Urinary bladder (tissue), 4 donors: ENCODE results near the gene STK4. TPM values are rescaled to one million over a fixed set of nuclear protein-coding genes. Genes with fewer than 3 reads are reported as not detected.
"Not testable (repeated sequence)": the region's sequence is repeated elsewhere in the genome, so short reads cannot be mapped to it uniquely, and the experiment has no call there.

ENCODE experiments used
- DNase-seq: peaks from one replicate; pipeline ENCODE4 v3.0.0-alpha.2; 2015; ENCODE audit errors: extremely low spot score
- H3K27ac ChIP-seq: one replicate; pipeline ENCODE4 v1.5.1; 2013; ENCODE audit warnings: low read depth, mild to moderate bottlenecking, moderate library complexity
- H3K36me3 ChIP-seq: one replicate; pipeline ENCODE4 v1.6.1; 2013; ENCODE audit warnings: mild to moderate bottlenecking, moderate library complexity; ENCODE audit not compliant: insufficient read depth
- H3K4me1 ChIP-seq: one replicate; pipeline ENCODE4 v1.6.1; 2013; ENCODE audit warnings: mild to moderate bottlenecking, moderate library complexity; ENCODE audit not compliant: insufficient read depth
- H3K4me3 ChIP-seq: one replicate; pipeline ENCODE4 v1.5.1; 2013; ENCODE audit warnings: low read depth, low read length
- WGBS: extraction: QIAGEN DNeasy Blood & Tissue Kit; methylation state at CpG from one replicate; pipeline ENCODE4 v1.1.7; 2013; 5-methylcytosine and 5-hydroxymethylcytosine counted together
- polyA plus RNA-seq: library from polyadenylated mRNA; stranded (reverse); fragments of 200-250 nt; gene quantifications from one replicate; pipeline ENCODE4 v1.2.3, GENCODE V29; 2013
- total RNA-seq: library from RNA; depleted of rRNA; stranded (reverse); fragments of >200 nt; gene quantifications from one replicate; pipeline ENCODE4 v1.2.3, GENCODE V29; 2014
- donor health status: healthy with polysubstance abuse.
- donor health status: healthy.

Gene STK4
- total and polyA plus RNA-seq, 2 donors: 11.6 to 37.5 TPM

DNA sequence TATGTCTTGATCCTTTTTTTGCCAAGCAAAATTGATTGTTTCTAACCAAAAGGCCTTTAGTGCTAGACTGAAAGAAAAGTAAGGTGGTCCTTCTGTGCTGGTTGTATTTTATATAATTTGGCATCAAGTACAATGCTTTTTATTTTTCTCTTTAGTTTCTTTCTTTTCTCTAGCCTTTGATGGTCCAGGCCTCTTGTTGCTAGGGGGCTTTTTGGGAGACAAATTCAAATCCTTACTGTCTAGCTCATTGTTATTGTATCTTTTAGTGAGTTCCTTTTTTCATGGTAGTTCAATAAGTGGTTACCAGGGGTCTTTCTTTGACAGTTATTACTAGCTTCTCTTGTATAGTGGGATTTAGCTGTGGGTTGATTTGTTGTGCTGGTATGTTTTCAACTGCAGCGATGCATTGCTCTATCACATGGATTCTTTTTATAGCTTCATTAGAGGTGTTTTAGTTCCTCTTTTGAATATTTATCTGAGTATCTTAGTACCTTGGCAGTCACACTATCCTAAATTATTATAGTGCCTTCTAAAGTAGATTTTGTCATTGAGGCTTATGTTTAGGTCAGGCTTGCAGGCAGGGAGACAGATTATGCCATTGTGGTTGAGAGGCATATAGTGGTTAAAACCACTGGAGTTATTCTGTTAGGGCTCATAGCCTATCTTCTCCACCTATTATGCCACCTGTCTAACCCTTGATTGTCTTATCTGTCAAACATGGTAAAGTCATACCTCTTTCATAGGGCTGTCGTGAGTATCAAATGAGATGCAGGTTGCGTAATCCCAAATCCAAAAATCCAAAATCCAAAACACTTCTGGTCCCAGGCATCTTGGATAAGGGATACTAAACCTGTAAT lies 85.1 kb downstream of the STK4 start:
- Histone ChIP-seq H3K4me3 (no peak overlapping the region), H3K36me3 (peaks cover 2% of the 10 kb centered on the region), H3K27ac (no peak overlapping the region), H3K4me1 (no peaks in the 10 kb centered on the region)
- 92% methylated on average over 3 of the region's 3 CpGs for WGBS
- no peak for DNase-seq

- no peak overlapping the region for H3K27ac ChIP-seq
- DNase-seq: no peak
Observed at GRCh38 chr20:45052698-45053429, 86.6 kb downstream of the STK4 start.

GRCh38 chr20:45053430-45054351 lies 87.4 kb downstream of the STK4 start:
- H3K27ac ChIP-seq: no peak overlapping the region
- peaks cover 2% of the 10 kb centered on the region for H3K36me3 ChIP-seq
- no peak overlapping the region for H3K4me3 ChIP-seq
- DNase-seq: no peak
- 92% methylated on average over 8 of the region's 8 CpGs for WGBS
- H3K4me1 ChIP-seq: no peaks in the 10 kb centered on the region

More at GRCh38 chr20:45052698-45053429, 86.6 kb downstream of the STK4 start:
- no peak overlapping the region for H3K4me3 ChIP-seq
- H3K36me3 ChIP-seq: peaks cover 2% of the 10 kb centered on the region
- 81% methylated on average over 7 of the region's 7 CpGs for WGBS
- H3K4me1 ChIP-seq: no peaks in the 10 kb centered on the region

DNA sequence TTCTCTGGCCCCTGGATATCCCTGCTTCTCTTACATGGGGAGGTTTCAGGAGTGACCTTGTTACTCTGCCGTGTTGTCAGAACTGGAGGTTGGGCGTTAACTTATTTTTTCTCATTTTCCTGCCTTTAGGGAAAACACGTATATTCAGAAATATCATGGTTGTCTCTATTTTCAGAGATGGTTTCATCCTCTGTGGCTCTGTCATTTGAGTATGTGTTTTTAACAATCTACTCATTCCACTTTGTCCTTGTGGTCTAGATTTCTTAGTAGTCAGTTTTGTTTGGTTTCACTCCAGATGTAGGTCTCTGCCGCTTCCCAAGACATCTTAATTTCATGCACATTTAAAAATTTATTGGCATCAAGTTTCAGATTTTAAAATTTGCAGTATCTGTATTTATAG lies 88.7 kb downstream of the STK4 start:
- no peak overlapping the region for H3K4me3 ChIP-seq
- DNase-seq: no peak
- H3K27ac ChIP-seq: no peak overlapping the region
- no peaks in the 10 kb centered on the region for H3K4me1 ChIP-seq
- H3K36me3 ChIP-seq: peaks cover 2% of the 10 kb centered on the region
- WGBS: 95% methylated on average over 4 of the region's 4 CpGs

DNA sequence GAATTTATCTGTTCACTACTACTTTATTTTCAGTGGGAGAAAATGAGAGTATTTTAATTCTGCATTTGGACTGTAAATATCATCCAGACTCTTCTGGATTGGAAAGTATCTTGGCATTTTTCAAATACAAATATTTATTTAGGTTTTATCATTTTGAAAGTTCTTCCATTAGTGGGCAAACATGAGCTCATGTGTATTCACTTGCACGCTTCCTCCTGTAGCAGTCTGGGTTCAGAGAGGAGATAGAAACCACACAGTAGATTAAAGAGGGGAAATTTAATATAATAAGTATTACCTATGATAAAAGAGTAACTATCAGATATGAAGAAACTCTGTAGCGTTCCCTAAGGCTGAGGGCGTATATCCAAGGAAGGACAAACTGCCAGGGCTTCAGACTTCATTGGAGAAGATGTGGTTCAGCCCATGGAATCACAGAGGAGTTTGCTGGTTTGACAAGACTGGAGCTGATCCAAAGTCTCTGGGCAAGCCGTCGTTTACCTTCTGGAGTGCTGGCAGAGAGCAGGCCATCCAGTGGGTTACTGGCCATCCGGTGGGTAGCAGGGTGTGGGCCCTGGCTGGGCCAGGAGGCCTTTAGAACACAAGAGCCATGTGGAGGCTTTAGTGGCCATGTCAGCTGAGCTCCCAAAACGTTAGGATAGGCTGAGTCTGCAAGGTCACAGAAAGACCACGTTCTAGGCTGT lies 90.3 kb downstream of the STK4 start:
- 82% methylated on average over 8 of the region's 8 CpGs for WGBS
- Histone ChIP-seq H3K4me3 (no peak overlapping the region), H3K27ac (no peak overlapping the region), H3K4me1 (no peaks in the 10 kb centered on the region), H3K36me3 (peaks cover 2% of the 10 kb centered on the region)
- DNase-seq: no peak

GRCh38 chr20:45058168-45058850 lies 92.0 kb downstream of the STK4 start:
- Histone ChIP-seq H3K27ac (no peak overlapping the region), H3K36me3 (no peaks in the 10 kb centered on the region), H3K4me1 (no peaks in the 10 kb centered on the region), H3K4me3 (no peak overlapping the region)
- DNase-seq: no peak
- WGBS: 87% methylated on average over 4 of the region's 4 CpGs

- H3K4me1 ChIP-seq: no peaks in the 10 kb centered on the region
- 84% methylated on average over 6 of the region's 6 CpGs for WGBS
Observed at GRCh38 chr20:45059022-45059728, 92.9 kb downstream of the STK4 start.

DNA sequence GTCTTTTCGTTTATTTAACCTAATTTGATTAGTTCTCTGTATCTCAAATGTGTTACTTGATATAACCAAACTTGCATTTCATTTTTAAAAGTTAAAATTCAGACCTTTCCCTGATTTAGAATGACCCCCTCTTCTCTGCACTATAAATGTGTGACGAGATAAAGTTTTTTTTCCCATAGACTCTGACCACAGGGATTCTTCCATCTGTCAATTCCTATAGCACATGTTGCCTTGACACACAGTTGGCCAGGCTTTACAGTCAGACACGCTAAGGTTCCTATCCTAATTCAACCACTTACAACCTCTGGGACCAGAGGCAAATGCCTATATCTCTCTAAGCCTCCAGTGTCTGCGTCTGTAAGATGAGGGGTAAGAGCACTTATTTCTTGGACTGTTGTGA lies 94.0 kb downstream of the STK4 start:
- Histone ChIP-seq H3K36me3 (no peaks in the 10 kb centered on the region), H3K4me3 (no peak overlapping the region), H3K27ac (no peak overlapping the region), H3K4me1 (no peaks in the 10 kb centered on the region)
- WGBS: 86% methylated on average over 4 of the region's 4 CpGs
- DNase-seq: no peak

More at GRCh38 chr20:45059022-45059728, 92.9 kb downstream of the STK4 start:
- no peak for DNase-seq
- H3K4me3 ChIP-seq: no peak overlapping the region
- H3K36me3 ChIP-seq: no peaks in the 10 kb centered on the region
- peak overlapping the region; percentile 1 for H3K27ac ChIP-seq

DNA sequence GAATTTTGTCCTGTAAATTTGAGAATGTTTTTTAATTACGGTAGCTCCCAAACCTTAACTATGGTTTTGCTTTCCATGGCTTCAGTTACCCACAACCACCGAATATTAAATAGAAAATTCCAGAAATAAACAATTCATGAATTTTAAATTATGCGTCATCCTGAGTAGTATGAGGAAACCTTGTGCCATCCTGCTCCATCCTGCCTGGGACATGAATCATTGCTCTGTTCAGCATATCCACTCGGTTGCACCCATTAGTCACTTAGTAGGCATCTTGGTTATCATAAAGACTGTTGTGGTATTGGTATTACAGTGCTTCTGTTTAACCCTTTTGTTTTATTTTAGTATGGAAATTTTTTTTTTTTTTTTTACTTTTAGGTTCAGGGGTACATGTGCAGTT lies 94.9 kb downstream of the STK4 start:
- 77% methylated on average over 4 of the region's 4 CpGs for WGBS

GRCh38 chr20:45063107-45063506 lies 96.8 kb downstream of the STK4 start:
- DNase-seq, H3K36me3 ChIP-seq, H3K4me3 ChIP-seq, H3K4me1 ChIP-seq, H3K27ac ChIP-seq: not testable (repeated sequence)
- WGBS: 93% methylated on average over 2 of the region's 2 CpGs

More for the DNA sequence above, 94.9 kb downstream of the STK4 start:
- H3K36me3 ChIP-seq: no peaks in the 10 kb centered on the region
- no peaks in the 10 kb centered on the region for H3K4me1 ChIP-seq
- no peak overlapping the region for H3K4me3 ChIP-seq
- no peak overlapping the region for H3K27ac ChIP-seq
- no peak for DNase-seq

GRCh38 chr20:45064812-45065211 lies 98.5 kb downstream of the STK4 start:
- no peaks in the 10 kb centered on the region for H3K4me1 ChIP-seq
- peaks cover 2% of the 10 kb centered on the region for H3K36me3 ChIP-seq
- no peak for DNase-seq
- no peak overlapping the region for H3K27ac ChIP-seq
- H3K4me3 ChIP-seq: no peak overlapping the region

DNA sequence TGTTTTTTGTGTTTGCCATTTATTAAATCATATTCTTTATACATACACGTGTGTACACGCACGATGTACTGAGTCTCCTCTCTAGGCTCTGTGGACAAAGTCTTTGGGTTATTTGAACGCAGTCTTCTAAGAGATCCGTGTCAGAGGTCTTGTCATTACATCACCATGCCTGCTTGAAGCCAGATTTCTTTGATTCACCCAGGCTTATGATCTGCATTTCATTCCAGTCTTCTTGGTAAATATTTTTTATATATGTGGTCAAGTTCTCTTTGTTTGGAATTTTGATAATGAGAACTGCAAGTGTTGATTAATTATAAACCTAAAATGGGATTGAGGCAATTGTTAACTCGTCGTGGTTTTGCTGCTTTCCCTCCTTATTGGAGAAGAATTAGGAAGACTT lies 100.1 kb downstream of the STK4 start:
- DNase-seq: no peak
- H3K4me3 ChIP-seq: no peak overlapping the region
- WGBS: 83% methylated on average over 7 of the region's 7 CpGs
- H3K36me3 ChIP-seq: peaks cover 2% of the 10 kb centered on the region
- no peaks in the 10 kb centered on the region for H3K4me1 ChIP-seq
- H3K27ac ChIP-seq: no peak overlapping the region
